Sigmoid colon (tissue), 4 donors: ENCODE results near the gene CEP152.

Source experiments
- POLR2A ChIP-seq, 2 donors: fragments of 450-650 bp; IDR thresholded peaks; one replicate each; pipeline ENCODE4 v1.6.1; 2016; ENCODE audit warnings: antibody characterized with exemption in 2 of 2, mild to moderate bottlenecking in 2 of 2, moderate library complexity in 2 of 2
- POLR2AphosphoS5 ChIP-seq, 4 donors: sonication (generic); formaldehyde crosslinking; IDR thresholded peaks; one replicate each; pipeline ENCODE4 v1.6.1; 2017; ENCODE audit warnings: antibody characterized with exemption in 4 of 4
- TF ChIP-seq, protein P1 (sequence below), 4 experiments: fragments of 450-650 bp in 3 of 4; fragments of 200-600 bp in 1 of 4; IDR thresholded peaks; one replicate each; pipeline ENCODE4 v1.5.1; 2016 to 2019; ENCODE audit warnings: antibody characterized with exemption in 4 of 4, mild to moderate bottlenecking in 3 of 4, moderate library complexity in 2 of 4

GRCh38 chr15:48828906-48829305 is 18.0 kb upstream of the CEP152 start:
- TF ChIP-seq, protein P1, sequence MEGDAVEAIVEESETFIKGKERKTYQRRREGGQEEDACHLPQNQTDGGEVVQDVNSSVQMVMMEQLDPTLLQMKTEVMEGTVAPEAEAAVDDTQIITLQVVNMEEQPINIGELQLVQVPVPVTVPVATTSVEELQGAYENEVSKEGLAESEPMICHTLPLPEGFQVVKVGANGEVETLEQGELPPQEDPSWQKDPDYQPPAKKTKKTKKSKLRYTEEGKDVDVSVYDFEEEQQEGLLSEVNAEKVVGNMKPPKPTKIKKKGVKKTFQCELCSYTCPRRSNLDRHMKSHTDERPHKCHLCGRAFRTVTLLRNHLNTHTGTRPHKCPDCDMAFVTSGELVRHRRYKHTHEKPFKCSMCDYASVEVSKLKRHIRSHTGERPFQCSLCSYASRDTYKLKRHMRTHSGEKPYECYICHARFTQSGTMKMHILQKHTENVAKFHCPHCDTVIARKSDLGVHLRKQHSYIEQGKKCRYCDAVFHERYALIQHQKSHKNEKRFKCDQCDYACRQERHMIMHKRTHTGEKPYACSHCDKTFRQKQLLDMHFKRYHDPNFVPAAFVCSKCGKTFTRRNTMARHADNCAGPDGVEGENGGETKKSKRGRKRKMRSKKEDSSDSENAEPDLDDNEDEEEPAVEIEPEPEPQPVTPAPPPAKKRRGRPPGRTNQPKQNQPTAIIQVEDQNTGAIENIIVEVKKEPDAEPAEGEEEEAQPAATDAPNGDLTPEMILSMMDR (IDR thresholded peaks at IDR 0.05) = no peak
- TF ChIP-seq POLR2AphosphoS5 (IDR thresholded peaks at IDR 0.05) = no peak
- TF ChIP-seq POLR2A (IDR thresholded peaks at IDR 0.05) = no peak
